Uterus (tissue), 2 donors: Measurements from ENCODE around the gene GOLGA8N.
"Not testable (repeated sequence)": the region's sequence is repeated elsewhere in the genome, so short reads cannot be mapped to it uniquely, and the experiment has no call there.

ENCODE experiments used
- CTCF ChIP-seq, 4 experiments: fragments of 200-600 bp in 2 of 4; fragments of 450-650 bp in 2 of 4; sonication (generic) in 2 of 4; IDR thresholded peaks; one replicate each; pipeline ENCODE4 v1.5.1; 2016 to 2019; ENCODE audit warnings: antibody characterized with exemption in 4 of 4, mild to moderate bottlenecking in 2 of 4, moderate library complexity in 1 of 4
- POLR2A ChIP-seq, 2 donors: fragments of 450-650 bp; IDR thresholded peaks; one replicate each; pipeline ENCODE4 v1.6.1; 2016; ENCODE audit warnings: antibody characterized with exemption in 2 of 2, mild to moderate bottlenecking in 1 of 2, moderate library complexity in 1 of 2

GRCh38 chr15:32609518-32609917, 16.3 kb downstream of the GOLGA8N start:
- TF ChIP-seq CTCF, POLR2A (IDR thresholded peaks at IDR 0.05): not testable (repeated sequence)
